Gastroesophageal sphincter (tissue), 4 donors: ENCODE results near the gene AP2A2. TPM values are rescaled to one million over a fixed set of nuclear protein-coding genes. Genes with fewer than 3 reads are reported as not detected.

Source experiments
- ATAC-seq: fragments of 150-250 bp; one replicate; pipeline ENCODE4 v1.9.1; 2016; ENCODE audit warnings: mild to moderate bottlenecking, moderate library complexity
- H3K27ac ChIP-seq, 4 donors: fragments of 200-600 bp; sonication (generic) in 3 of 4; 1 replicate in 3 of 4; 2 replicates in 1 of 4; pipeline ENCODE4 v1.5.1; 2016 to 2019
- H3K27me3 ChIP-seq: fragments of 200-600 bp; sonication (generic); one replicate; pipeline ENCODE4 v1.5.1; 2019
- H3K36me3 ChIP-seq, 2 donors: fragments of 200-600 bp; sonication (generic); one replicate each; pipeline ENCODE4 v1.5.1; 2019; ENCODE audit warnings: control low read depth in 1 of 2
- H3K4me1 ChIP-seq, 3 donors: fragments of 200-600 bp; sonication (generic); 1 replicate in 2 of 3; 2 replicates in 1 of 3; pipeline ENCODE4 v1.5.1; 2016 to 2019; ENCODE audit warnings: control low read depth in 2 of 3
- H3K4me3 ChIP-seq, 2 donors: fragments of 200-600 bp; sonication (generic); one replicate each; pipeline ENCODE4 v1.5.1; 2019; ENCODE audit warnings: mild to moderate bottlenecking in 1 of 2, moderate library complexity in 1 of 2
- H3K9me3 ChIP-seq, 3 donors: fragments of 200-600 bp; sonication (generic); one replicate each; pipeline ENCODE4 v1.5.1; 2017 to 2019; ENCODE audit warnings: control low read depth in 2 of 3
- EP300 ChIP-seq: sonication (generic); formaldehyde crosslinking; IDR thresholded peaks from one replicate; pipeline ENCODE4 v1.6.1; 2017; ENCODE audit warnings: antibody characterized with exemption, mild to moderate bottlenecking
- POLR2A ChIP-seq, 2 donors: fragments of 450-650 bp; IDR thresholded peaks; one replicate each; pipeline ENCODE4 v1.6.1; 2017; ENCODE audit warnings: antibody characterized with exemption in 2 of 2, mild to moderate bottlenecking in 2 of 2, moderate library complexity in 1 of 2
- POLR2AphosphoS5 ChIP-seq: sonication (generic); formaldehyde crosslinking; IDR thresholded peaks from one replicate; pipeline ENCODE4 v1.6.1; 2017; ENCODE audit warnings: antibody characterized with exemption
- WGBS, 2 donors: methylation state at CpG; one replicate each; pipeline ENCODE4 v1.1.5; 2018; ENCODE audit warnings: low coverage in 1 of 2; 5-methylcytosine and 5-hydroxymethylcytosine counted together
- total RNA-seq, 4 donors: library from RNA; depleted of rRNA; stranded (reverse); fragments of >200 nt; gene quantifications; one replicate each; pipeline ENCODE4 v1.1.0, GENCODE V29; 2016
- TF ChIP-seq, protein P1 (sequence below), 4 experiments: fragments of 200-600 bp in 2 of 4; fragments of 450-650 bp in 2 of 4; sonication (generic) in 1 of 4; IDR thresholded peaks; one replicate each; pipeline ENCODE4 v1.5.1; 2017 to 2019; ENCODE audit warnings: antibody characterized with exemption in 4 of 4, mild to moderate bottlenecking in 2 of 4, moderate library complexity in 2 of 4

AP2A2 gene
- total RNA-seq, 4 donors from 2014 or later = 47.9 to 88.5 (median 61.6) TPM

GRCh38 chr11:1042626-1043562, 117.2 kb downstream of the AP2A2 start:
- H3K27me3 ChIP-seq = peaks cover 63% of the 10 kb centered on the region
- TF ChIP-seq, protein P1, sequence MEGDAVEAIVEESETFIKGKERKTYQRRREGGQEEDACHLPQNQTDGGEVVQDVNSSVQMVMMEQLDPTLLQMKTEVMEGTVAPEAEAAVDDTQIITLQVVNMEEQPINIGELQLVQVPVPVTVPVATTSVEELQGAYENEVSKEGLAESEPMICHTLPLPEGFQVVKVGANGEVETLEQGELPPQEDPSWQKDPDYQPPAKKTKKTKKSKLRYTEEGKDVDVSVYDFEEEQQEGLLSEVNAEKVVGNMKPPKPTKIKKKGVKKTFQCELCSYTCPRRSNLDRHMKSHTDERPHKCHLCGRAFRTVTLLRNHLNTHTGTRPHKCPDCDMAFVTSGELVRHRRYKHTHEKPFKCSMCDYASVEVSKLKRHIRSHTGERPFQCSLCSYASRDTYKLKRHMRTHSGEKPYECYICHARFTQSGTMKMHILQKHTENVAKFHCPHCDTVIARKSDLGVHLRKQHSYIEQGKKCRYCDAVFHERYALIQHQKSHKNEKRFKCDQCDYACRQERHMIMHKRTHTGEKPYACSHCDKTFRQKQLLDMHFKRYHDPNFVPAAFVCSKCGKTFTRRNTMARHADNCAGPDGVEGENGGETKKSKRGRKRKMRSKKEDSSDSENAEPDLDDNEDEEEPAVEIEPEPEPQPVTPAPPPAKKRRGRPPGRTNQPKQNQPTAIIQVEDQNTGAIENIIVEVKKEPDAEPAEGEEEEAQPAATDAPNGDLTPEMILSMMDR (IDR thresholded peaks at IDR 0.05) = no peak
- TF ChIP-seq POLR2AphosphoS5 = no peak
- TF ChIP-seq POLR2A (IDR thresholded peaks at IDR 0.05) = no peak
- TF ChIP-seq EP300 = no peak
- H3K27ac ChIP-seq = no peak overlapping the region
- H3K36me3 ChIP-seq = no peaks in the 10 kb centered on the region
- no peak for ATAC-seq
- H3K4me3 ChIP-seq = no peak overlapping the region
- no peaks in the 10 kb centered on the region for H3K4me1 ChIP-seq
- no peaks in the 10 kb centered on the region for H3K9me3 ChIP-seq
- 75% methylated on average over 4 of the region's 26 CpGs; no CpG with 5 or more reads in 1 of the 2 donors for WGBS, 2 donors

DNA sequence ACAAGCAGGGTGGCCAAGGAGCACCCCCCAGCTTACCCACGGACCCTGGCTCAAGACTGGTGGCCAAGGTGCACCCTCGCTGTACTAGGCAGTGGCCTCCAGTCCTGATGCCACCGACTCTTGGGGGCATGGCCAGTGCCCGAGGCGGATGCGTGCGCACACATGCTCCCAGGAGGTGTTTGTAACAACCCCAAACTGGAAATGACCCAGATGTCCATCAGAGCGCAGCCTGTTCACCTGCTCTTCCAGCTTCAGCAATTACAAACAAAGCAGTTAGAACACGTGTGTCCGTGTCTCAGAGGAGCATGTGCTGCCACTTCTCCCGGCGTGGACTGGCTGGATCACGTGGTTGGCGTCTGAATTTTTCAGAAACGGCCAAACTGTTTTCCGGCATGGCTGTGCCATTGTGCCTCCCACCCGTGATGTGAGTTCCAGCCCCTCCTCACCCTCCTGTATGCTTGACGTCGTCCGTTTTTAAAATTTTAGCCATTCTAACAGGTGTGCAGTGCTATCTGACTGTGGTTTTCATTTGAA, 118.0 kb downstream of the AP2A2 start:
- no peaks in the 10 kb centered on the region for H3K9me3 ChIP-seq
- H3K4me3 ChIP-seq = no peak overlapping the region
- no peak for ATAC-seq
- H3K36me3 ChIP-seq = no peaks in the 10 kb centered on the region
- TF ChIP-seq EP300 = no peak
- TF ChIP-seq POLR2AphosphoS5 = no peak
- TF ChIP-seq, protein P1 (IDR thresholded peaks at IDR 0.05) = no peak
- TF ChIP-seq POLR2A (IDR thresholded peaks at IDR 0.05) = no peak
- peaks cover 64% of the 10 kb centered on the region for H3K27me3 ChIP-seq
- no peak overlapping the region for H3K27ac ChIP-seq
- no peaks in the 10 kb centered on the region for H3K4me1 ChIP-seq
- 74 to 76% methylated on average over 10 to 12 of the region's 20 CpGs for WGBS, 2 donors

DNA sequence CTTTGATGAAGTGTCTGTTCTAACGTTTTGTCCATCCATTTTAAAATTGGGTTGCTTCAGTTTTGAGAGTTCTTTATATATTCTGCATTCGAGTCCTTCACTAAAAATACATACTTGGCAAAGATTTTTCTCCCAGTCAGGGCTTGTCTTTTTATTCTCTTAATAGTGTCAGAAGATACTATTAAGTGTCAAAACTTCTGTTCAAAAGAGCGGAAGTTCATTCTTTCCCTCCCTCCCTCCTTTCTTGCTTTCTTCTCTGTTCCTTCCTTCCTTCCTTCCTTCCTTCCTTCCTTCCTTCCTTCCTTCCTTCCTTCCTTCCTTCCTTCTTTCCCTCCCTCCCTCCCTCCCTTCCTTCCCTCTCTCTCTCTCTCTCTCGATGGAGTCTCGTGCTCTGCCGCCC, 118.5 kb downstream of the AP2A2 start:
- no peak for TF ChIP-seq POLR2AphosphoS5
- TF ChIP-seq, protein P1 (IDR thresholded peaks at IDR 0.05) = no peak
- no peak for TF ChIP-seq POLR2A (IDR thresholded peaks at IDR 0.05)
- TF ChIP-seq EP300 = no peak
- Histone ChIP-seq H3K27ac (no peak overlapping the region), H3K36me3 (no peaks in the 10 kb centered on the region), H3K4me3 (no peak overlapping the region), H3K27me3 (peaks cover 67% of the 10 kb centered on the region), H3K4me1 (no peaks in the 10 kb centered on the region), H3K9me3 (no peaks in the 10 kb centered on the region)
- ATAC-seq = no peak
- 55 to 81% methylated on average over 3 to 5 of the region's 6 CpGs for WGBS, 2 donors

- TF ChIP-seq, protein P1 (IDR thresholded peaks at IDR 0.05) = no peak
- no peak for TF ChIP-seq POLR2A (IDR thresholded peaks at IDR 0.05)
- no peak for TF ChIP-seq EP300
- no peak for TF ChIP-seq POLR2AphosphoS5
- no peak overlapping the region for H3K4me3 ChIP-seq
- peaks cover 69% of the 10 kb centered on the region for H3K27me3 ChIP-seq
- H3K4me1 ChIP-seq = peaks cover 0 to 8% (median 0%) of the 10 kb centered on the region in 3 donors
- no peaks in the 10 kb centered on the region for H3K36me3 ChIP-seq
- no peak for ATAC-seq
- H3K27ac ChIP-seq = no peak overlapping the region
- no peaks in the 10 kb centered on the region for H3K9me3 ChIP-seq
- WGBS, 2 donors = 59 to 70% methylated on average over 15 of the region's 22 CpGs
Observed at GRCh38 chr11:1047595-1048156, 122.0 kb downstream of the AP2A2 start.
